Measurements from ENCODE around the gene ZNF584.
A peak's percentile ranks its signal among the peaks of the same experiment; 100 is the strongest.
"Not testable (repeated sequence)": the region's sequence is repeated elsewhere in the genome, so short reads cannot be mapped to it uniquely, and the experiment has no call there.

ZNF584 gene

DNA sequence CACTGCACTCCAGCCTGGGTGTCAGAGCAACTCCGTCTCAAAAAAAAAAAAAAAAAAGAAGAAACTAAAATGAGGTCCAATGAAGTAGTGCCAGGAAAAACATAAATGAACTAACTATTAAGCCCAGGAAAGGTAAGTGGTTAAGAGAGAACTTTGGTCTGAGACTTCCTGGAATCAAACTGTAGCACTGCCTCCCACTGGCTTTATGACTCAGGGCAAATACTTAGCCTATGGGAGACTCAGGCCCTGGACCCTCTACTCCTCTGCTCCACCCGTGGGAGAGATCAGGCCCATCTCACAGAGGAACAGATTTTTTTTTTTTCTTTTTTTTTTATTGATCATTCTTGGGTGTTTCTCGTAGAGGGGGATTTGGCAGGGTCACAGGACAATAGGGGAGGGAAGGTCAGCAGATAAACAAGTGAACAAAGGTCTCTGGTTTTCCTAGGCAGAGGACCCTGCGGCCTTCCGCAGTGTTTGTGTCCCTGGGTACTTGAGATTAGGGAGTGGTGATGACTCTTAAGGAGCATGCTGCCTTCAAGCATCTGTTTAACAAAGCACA is 4.5 kb upstream of the ZNF584 start:
- DNase-seq (ENCODE audit: low spot score): not testable (repeated sequence)

DNA sequence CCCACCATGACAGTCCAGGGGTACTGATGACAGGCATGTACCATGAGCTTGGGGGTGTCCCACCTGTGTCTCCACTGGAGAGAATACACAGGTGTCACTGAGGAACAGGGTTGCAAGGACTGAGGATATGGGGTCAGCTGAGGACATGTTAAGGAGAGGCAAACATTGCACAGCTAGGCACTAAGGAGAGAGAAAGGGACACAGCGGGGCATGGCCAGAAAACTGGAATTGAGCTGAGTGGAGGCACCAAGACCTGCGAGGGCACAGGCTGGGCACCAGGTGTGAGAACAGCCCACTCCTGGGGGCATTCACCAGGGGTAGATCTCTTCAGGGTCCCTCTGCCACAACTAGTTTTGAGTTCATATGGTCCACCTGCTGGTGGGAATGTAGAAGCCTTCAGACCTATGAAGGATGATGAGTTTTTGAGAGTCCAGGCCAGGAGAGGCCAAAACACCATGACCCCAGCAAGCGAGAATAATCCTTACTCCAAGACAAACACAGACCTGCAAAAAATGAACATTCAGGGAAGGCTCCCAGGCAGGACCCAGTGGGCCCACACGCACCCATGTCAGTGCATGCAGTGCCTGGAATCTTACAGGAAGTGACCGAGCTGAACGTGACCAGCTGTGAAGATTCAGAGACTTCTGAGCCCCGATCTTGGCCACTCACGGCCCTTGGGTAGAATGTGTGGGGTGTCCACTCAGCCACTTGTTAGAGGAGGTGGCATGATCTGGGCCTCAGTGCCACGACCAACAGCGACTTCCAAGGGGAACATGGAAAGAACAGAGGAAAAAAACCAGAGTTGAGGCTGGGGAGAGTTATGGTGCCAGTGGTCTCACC is 1.4 kb upstream of the ZNF584 start:
- DNase-seq (ENCODE audit: low spot score): peak; percentile 49

DNA sequence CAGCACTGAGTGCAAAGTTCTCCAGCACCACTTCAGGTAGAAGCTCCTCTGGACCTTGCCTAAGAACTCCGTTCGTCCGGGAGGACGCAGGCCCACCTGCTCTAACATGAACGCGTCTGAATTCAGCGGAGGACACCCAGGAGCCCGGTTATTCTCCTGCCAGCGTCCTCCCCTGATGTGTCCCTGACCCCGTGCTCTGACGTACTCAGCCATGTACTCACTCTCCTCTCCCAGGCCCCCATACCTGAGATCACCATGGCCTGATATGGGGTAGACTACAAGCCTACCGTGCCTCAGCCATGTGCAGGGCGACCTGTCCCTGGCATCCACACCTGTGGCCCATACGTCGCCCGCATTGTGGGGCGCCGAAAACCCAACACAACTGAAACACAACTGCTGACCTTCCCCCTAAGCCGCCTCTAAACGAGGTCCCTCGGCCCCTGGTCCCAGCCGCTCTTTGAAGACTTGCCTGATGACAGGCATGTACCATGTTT is 744 bp upstream of the ZNF584 start:
- DNase-seq (ENCODE audit: low spot score): no peak

DNA sequence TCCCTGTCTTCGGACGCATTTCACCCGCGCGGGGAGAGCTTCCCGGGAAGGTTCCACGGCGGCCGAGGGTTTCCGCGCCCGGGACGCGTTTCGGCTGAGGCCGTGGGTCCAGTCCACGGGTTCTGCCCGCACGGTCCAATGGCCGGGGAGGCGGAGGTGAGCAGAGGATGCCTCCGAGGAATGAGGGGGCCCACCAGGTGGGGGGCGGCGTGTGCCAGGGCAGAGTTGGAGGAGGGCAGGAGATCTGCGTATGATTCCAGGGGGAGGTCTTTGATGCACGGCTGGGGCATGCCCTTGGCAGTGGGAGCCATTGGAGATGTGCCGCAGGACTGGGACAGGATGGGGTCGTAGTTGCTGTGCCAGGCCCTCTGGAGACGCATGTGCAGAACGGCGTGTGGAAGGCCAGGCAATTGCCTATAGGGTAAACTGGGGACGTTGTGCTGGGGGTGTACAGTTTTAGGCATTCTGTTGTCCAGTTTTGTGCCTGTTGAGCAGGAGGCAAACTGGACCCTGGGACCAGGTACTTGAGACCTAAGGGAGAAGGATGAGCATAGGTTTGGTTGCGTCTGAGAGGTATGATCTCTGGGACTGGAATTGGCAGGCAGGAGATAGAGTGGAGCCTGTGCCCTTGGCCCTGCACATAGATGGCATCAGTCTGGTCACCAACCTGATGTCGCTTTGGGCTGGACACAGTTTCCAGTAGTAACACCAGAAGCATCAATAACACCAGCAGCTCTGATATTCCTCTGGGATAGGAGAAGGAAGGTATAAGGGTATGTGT is 751 bp downstream of the ZNF584 start:
- peak; percentile 53 for DNase-seq (ENCODE audit: low spot score)

DNA sequence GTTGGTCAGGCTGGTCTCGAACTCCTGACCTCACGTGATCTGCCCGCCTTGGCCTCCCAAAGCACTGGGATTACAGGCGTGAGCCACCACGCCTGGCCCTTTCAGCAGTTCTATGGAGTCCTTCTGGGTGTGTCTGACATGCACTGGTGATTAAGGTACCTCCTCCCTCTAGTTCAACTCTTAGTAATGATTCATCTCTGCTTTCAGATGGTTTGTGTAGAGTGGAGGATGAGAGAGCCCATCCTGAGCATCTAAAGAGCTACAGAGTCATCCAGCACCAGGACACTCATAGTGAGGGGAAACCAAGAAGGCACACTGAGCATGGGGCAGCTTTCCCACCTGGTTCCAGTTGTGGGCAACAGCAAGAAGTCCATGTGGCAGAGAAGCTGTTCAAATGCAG is 8.2 kb downstream of the ZNF584 start:
- DNase-seq (ENCODE audit: low spot score): no peak

DNA sequence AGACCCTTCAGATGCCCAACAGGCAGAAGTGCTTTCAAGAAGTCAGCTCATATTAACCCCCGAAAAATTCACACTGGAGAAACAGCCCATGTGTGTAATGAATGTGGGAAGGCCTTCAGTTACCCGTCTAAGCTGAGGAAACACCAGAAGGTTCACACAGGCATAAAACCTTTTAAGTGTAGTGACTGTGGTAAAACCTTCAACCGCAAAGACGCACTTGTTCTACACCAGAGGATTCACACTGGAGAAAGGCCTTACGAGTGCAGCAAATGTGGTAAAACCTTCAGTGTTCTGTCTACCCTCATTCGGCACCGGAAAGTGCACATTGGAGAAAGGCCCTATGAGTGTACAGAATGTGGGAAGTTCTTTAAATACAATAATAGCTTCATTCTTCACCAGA is 8.6 kb downstream of the ZNF584 start:
- no peak for DNase-seq (ENCODE audit: low spot score)

DNA sequence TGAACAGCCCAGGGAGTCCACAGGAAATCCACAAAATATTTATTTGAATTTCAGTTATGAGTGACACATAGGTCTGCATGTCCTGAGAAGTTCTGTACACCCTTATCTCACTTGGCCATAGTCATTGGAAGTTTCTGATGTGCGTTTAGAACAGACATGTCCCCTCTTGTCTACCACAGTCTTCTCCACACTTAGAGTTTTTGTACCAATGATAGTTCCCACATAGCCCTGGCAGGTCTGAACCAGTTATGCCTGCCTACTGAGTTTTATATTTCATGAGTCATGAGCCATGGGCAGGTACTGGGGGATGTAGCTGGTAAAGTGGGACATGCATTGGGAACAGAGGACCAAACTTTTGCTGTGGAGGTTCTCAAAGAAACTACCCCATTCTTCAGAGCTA is 20.2 kb downstream of the ZNF584 start:
- no peak for DNase-seq (ENCODE audit: low spot score)

DNA sequence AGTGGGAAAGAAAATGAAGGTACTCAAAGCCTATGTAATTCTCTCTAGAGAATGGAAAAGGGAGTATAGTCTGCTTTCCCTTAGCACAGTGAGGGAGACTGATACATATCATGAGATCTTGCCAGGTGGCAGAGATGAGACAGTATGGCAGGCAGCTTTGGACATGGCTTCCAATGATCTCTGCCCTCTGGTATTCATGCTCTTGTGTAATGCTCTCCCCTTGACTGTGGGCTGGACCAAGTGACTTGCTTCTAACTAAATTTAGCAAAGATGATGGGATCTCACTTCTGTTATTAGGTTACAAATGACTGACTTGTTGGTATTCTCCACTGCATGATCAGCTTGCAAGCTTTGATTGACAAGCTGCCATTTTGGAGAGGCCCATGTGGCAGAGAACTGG is 21.3 kb downstream of the ZNF584 start:
- no peak for DNase-seq (ENCODE audit: low spot score)

DNA sequence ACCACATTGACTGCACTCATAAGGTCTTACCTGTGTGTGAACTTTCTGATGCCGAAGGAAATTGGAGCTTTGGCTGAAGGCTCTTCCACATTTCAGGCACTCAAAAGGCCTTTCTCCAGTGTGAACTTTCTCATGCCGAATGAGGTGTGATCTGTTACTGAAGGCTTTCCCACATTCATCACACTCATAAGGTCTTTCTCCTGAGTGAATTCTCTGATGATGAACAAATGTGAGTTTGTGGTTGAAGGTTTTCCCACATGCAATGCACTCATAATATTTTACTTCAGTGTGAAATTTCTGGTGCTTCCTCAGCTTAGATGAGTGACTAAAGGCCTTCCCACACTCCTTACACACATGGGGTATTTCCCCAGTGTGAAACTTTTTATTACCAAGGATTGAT is 25.8 kb downstream of the ZNF584 start:
- no peak for DNase-seq (ENCODE audit: low spot score)

DNA sequence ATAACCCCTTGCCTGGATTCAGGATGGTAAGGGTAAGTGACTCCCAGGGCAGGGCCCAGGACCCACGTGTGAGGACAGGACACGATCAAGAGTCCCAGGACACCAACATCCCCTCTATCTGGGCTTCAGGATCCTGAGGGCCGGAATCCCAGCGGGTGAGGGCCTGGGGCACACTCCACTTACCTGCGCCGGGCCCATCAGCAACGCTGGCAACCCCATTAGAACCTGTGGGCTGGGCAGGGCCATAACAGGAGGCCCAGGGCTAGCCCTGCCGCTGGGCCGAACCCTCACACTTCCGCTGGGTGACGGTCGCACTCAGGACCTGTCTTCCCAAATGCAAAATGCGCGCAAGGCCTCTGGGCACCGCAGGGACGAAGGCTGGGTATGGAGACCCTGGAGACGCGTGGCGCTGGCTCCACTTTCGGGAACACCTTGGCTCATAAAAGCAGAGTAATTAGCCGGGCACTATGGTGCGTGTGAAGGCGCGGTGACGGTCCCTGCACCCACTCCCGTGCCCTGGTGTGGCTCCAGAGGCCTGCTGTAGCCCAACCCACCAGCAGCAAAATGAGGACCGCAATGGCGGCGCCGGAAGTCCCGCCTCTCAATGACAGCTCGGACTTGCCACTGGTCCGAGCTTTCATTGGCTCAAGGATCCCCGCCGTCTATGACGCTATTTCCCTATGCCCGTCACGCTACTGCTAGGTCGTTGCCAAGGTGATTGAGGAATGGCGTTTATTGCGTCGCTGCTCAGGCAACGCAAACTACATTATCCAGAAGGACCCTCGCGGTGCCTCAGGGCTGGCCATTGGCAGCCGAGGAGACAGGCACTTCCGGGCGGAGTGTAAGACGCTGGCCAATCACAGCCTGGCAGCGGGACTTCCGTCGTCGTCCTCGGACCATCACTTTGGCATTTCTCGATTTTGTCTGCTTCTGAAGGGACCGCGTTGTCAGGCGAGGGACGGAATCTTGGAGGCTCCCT is 31.4 kb downstream of the ZNF584 start, which contains the start of gene ZNF132:
ZNF132 (minus strand) TSS at position 578 of the 979 bp plus-strand sequence; CDS start at position 246, 332 bp downstream.
- peak; percentile 60 for DNase-seq (ENCODE audit: low spot score)

DNA sequence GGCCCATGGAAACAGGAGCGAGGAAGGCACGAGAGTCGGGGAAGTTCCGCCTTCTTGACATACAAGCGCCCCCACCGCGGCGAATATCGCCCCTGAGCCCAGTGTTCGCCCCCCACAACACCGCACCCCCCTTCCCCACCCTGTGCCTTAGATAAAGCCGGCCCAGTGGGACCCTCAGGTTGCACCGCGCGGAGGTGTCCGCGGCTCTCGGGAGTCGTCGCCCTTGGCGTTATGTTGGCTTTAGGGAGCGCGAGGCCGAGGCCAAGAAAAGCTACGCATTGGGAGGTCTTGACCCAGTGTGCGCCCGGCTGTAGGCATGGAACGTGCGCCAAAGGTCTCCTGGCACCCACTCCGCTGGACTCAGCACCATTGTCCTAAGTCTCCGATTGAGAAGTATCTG is 32.1 kb downstream of the ZNF584 start:
- no peak for DNase-seq (ENCODE audit: low spot score)

DNA sequence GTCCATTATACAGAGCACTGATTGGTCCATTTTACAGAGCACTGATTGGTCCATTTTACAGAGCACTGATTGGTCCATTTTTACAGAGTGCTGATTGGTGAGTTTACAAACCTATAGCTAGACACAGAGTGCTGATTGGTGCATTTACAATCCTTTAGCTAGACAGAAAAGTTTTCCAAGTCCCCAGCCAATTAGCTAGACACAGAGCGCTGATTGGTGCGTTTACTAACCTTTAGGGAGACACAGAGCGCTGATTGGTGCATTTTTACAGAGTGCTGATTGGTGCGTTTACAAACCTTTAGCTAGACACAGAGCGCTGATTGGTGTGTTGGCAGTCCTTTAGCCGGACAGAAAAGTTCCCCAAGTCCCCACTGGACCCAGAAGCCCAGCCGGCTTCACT is 34.5 kb downstream of the ZNF584 start:
- DNase-seq (ENCODE audit: low spot score): not testable (repeated sequence)

DNA sequence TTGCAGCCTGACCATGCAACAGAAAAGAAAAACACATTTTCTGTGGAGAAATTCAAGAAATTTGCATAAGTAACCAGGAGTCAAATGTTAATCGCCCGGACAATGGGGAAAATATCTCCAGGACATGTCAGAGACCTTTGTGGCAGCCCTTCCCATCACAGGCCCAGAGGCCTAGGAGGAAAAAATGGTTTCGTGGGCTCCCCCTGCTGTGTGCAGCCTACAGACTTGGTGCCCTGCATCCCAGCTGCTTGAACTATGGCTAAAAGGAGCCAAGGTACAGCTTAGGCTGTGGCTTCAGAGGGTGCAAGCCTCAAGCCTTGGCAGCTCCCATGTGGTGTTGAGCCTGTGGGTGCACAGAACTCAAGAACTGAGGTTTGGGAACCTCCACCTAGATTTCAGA is 40.4 kb downstream of the ZNF584 start:
- not testable (repeated sequence) for DNase-seq (ENCODE audit: low spot score)

DNA sequence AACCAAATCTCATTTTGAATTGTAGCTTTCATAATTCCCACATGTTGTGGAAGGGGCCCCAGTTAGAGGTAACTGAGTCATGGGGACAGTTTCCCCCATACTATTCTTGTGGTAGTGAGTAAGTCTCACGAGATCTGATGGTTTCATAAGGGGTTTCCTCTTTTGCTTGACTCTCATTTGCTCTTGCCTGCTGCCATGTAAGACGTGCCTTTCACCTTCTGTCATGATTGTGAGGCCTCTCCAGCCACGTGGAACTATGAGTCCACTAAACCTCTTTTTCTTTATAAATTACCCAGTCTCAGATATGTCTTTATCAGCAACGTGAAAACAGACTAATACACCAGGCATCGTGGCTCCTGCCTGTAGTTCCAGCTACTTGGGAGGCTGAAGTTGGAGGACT is 41.5 kb downstream of the ZNF584 start:
- not testable (repeated sequence) for DNase-seq (ENCODE audit: low spot score)

DNA sequence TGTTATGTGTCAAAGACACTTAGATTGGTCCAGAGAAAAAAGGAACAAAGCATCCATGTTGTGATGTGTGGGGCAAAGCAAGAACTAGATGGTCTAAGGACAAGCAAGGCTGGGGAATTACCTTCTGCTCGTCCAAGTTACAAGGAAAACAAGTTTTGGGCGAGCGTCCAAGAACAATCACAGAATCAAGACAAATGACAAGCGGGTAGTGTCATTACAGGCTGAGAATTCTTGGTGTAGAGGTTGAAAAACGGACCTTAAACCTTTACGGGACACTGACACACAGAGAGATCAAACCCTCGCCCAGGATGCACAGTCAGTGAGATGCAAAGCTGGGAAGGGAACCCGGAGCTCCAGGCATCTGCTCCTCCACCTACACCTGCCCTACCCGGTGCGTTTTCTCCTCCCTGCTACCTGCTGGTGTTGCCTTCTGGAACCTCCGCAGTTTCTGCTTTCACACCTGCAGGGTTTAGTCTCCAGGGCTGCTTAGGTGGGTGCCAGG is 42.5 kb downstream of the ZNF584 start:
- DNase-seq (ENCODE audit: low spot score): no peak

DNA sequence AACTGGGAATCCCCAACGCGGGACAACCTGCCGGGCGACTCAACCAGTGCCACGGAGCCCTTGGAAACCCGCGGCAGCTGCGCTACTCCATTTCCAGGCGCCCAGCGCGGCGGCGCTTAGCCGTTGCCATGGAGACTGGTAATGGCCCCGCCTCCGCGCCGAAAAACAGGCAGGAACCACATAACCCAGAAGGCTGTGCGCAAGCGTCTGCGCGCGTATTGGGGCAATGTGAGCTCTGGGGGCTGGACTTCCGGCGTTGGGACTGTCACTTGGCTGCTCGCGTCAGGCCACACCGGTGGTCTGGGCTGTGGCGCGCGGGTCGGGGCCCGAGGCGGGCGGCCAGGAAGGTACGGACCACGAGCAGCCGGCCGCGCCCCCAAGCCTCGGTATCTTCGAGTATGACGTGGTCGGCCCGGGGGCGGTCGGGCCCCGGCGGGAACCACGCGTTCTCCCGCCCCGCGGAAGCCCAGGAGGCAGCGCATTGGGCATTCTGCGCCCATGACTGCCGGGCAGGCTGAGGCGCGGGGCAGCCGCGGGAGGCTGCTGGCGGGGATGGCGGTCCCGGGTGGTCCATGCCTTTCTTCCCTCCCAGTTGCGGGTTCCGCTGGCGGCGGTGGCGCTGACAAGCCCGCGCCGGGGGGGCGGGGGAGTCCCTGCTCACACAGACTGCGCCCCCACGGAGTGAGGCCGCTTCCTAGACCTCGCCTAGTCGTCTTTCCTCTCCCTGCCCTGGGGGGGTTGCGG is 43.1 kb downstream of the ZNF584 start, which contains the start of gene ZNF324B:
ZNF324B (plus strand) TSS at position 265 of the 744 bp plus-strand sequence. CDS start 2,080 bp downstream, outside the sequence.
- peak; percentile 97 for DNase-seq (ENCODE audit: low spot score)

DNA sequence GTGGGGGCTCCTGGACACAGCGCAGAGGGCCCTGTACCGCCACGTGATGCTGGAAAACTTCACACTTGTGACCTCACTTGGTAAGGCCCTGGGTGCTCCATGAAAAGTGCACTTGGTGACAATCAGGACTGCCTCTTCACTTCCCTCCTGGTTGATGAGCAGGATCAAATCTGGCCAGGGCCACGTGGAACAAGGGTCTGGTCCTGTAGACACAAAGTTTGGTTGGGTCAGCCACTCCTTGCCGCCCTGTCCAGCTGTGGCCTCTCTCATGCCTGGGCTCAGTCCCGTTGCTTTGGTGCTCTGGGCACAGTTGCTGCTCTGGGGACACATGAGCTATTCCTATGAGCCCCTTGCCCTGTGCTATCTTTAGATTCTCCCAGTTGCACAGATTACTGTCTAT is 45.3 kb downstream of the ZNF584 start:
- no peak for DNase-seq (ENCODE audit: low spot score)

DNA sequence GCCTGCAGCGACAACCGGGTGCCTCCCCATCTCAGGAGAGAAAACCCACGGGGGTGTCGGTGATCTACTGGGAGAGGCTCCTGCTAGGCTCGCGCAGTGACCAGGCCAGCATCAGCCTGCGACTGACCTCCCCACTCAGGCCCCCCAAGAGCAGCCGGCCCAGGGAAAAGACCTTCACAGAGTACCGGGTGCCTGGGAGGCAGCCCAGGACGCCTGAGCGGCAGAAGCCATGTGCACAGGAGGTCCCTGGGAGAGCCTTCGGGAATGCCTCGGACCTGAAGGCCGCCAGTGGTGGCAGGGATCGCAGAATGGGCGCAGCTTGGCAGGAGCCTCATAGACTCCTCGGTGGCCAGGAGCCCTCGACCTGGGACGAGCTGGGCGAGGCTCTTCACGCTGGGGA is 46.9 kb downstream of the ZNF584 start:
- no peak for DNase-seq (ENCODE audit: low spot score)

DNA sequence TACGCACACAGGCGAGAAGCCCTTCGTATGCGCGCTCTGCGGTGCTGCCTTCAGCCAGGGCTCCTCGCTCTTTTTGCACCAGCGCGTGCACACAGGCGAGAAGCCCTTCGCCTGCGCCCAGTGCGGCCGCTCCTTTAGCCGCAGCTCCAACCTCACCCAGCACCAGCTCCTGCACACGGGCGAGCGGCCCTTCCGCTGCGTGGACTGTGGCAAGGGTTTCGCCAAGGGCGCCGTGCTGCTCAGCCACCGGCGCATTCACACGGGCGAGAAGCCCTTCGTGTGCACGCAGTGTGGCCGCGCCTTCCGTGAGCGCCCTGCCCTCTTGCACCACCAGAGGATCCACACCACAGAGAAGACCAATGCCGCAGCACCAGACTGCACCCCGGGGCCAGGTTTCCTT is 47.7 kb downstream of the ZNF584 start:
- no peak for DNase-seq (ENCODE audit: low spot score)

DNA sequence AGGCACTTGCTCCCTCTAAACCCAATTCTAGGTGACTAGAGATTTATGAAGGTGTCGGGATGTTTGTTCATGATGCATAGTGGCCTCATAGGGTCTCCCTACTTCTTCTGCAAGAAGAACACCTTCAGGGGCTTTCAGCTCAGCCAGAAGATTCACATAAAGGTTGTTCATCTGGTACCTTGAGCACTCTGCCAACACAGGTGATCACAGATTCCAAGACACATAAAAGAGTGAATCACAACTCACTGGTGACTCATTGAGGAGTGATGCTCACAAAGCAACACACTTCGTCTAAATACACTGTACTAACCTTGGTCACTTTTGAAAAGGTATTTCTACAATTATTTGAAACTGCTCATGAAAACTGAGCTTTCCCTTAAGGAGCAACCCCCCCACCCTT is 51.6 kb downstream of the ZNF584 start:
- DNase-seq (ENCODE audit: low spot score): no peak
